NCI-H524 treated with DMSO at 0.1 percent for 48 hours (cell line): ENCODE results near the gene KRTAP12-4.
"Not testable (repeated sequence)": the region's sequence is repeated elsewhere in the genome, so short reads cannot be mapped to it uniquely, and the experiment has no call there.

Source experiments
- DNase-seq: peaks from one replicate; lab custom pipeline; 2025; lab: John Stamatoyannopoulos, UW

KRTAP12-4 gene

DNA sequence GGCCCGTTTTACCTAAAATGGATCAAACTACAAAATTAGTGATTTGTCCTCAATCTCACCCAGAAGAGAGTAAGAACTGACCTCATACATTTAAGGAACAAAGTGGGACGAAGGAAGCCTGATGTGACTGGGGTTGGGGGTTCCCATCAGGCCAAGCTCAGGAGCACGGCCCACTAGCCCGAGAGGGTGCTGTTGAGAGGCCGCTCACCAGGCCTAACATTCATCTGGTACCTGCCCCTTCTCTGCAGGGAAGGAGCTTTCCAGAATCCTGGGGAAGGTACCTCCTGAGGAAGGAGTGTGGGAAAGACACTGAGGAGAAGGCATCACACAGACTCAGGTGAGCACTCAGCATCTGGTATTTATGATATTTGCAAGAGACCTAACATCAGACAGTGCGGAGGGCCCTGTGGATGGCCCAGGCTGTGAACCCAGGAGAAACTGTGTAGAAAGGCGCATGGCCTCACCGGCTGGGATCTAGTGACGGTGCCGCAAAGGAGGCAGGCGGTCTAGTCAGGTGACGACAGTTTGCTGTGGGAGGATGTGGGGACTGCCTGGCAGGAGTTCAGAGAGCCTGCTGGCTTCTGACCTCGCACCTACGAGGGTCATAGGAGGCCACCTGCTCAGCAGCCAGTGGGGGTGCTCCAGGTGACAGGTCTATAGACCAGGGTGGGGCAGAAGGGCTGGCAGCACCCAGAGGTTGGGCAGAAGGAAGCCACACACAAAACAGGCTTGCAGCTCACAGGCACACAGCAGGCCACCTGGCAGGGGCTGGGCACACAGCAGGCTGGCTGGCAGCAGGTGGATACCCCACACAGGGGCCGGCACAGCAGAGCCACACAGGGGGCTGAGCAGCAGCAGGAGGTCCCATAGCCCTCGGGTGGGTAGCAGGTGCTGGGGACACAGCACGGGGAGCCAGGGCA, 543 bp downstream of the KRTAP12-4 start:
- DNase-seq = no peak

DNA sequence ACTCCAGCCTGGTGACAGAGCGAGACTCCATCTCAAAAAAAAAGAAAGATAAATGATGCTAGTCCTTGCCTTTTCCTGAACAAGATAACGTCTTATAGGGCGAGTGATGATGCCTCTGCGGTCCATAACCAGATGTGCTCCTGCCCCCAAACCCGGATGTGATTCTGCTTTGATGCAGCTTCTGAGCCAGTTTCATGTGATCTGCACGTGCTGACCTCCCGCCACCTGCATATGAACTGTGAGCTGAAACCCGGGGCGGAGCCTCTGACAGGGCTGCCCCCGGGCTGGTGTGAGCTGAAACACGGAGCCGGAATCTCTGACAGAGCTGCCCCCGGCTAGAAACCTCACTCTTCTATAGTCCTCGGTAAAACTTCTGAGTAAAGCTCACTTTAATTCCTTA, 1.3 kb downstream of the KRTAP12-4 start:
- no peak for DNase-seq

DNA sequence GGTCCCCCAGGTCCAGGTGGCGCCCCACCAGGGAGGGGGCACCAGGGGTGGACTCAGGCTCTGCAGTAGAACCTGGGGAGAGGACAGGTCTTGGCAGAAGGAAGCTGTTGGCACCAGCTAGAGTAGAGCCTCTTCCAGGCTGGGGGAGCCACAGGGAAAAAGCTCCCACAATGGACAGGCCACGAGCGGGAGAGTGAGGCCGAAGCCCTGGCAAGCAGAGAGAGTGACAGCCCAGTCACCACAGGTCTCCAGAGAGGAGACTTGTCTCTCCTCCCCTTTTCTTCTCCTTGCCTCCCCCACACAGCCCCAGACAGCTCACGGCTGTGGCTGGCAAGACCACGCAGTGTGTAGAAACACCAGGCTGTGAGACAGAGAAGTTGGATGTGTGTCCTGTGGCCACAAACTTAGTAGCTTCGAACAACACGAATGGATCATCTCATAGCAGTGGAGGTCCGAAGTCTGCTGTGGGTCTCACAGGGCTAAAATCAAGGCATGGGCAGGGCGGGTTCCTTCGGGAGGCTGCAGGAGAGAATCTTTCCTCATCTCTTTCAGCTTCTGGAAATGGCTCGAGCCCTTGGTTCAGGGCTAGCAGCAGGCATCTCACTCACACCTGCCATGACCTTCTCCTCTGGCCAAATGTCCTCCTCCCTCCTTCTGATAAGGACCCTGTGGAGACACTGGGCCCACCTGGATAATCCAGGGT, 3.3 kb downstream of the KRTAP12-4 start:
- no peak for DNase-seq

- DNase-seq = no peak
Measured at GRCh38 chr21:44650265-44650972, 4.0 kb downstream of the KRTAP12-4 start.

GRCh38 chr21:44649521-44650100, 4.8 kb downstream of the KRTAP12-4 start:
- DNase-seq = no peak

DNA sequence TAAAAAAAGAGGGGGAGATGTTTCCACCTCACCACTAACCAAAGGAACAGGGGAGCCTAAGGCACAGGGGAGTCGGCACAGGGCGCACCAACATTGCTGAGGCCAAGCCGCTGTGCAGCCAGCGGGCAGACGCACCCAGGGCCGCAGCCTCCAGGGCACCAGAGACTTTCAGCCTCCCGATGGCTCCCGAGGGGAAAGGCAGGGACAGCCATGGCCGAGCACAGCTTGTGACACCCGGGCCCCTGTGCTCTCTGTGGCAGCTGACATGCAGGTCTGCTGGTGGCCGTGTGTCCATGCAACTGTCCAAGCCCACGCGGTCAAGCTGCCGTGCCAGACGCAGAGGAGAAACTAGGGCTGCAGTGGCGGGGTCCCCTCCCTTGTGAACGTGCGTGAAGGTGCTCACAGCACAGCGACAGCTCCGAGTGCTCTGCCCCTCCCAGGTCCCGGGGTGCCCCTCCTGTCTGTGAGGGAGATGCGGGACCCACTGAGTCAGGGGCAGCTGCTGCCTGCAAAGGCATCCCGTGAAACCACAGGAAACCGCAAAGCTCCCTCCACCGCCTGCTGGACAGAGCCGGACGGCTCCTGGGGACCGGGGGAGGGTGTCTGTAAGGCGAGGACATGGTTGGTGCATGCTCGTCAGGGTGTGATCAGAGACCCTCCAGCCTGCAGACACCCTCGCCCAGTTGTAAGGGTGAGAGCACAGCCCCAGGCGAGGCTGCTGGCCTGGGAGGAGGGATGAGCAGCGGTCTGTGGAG, 5.7 kb downstream of the KRTAP12-4 start:
- no peak for DNase-seq

DNA sequence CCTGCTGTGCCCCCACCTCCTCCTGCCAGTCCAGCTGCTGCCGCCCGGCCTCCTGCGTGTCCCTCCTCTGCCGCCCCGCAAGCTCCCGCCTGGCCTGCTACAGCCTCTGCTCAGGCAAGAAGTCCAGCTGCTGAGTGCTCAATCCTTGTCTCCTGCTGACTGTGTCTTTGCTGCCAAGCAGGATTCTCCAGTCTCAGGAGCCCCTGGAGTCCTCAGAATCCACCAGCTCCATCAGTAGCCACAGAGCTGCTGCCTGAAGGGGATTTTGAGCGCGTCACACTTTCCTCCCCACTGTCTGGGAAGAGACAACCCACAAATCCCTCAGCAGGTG, 7.3 kb downstream of the KRTAP12-4 start:
- DNase-seq = peak; percentile 23

GRCh38 chr21:44646366-44647221, 7.9 kb downstream of the KRTAP12-4 start, which contains the start of gene KRTAP10-11:
Gene KRTAP10-11, plus strand, starts transcription at chr21:44646414. Its CDS starts 45 bp downstream, at chr21:44646459.
- DNase-seq = not testable (repeated sequence)

DNA sequence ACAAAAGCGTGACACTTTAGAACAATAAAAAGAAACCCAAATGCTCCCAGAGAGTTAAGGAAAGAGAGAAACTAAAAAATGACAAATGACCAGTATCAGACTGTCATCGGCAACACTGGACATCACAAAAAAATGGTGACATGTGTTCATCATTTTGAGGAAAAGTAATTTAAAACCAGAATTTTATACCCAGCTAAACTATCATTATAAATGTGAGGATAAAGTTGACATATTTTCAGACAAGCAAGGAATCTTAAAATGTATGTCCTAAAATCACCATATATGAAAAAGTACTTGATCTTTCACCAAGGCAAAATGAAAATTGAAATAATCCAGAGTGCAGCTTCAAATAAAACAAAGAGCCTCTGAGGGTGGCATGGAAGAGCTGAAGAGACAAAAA, 9.6 kb downstream of the KRTAP12-4 start:
- DNase-seq = no peak

GRCh38 chr21:44643741-44644310, 10.6 kb downstream of the KRTAP12-4 start:
- DNase-seq = no peak

GRCh38 chr21:44640761-44641160, 13.7 kb downstream of the KRTAP12-4 start:
- DNase-seq = no peak

- DNase-seq = no peak
Measured at GRCh38 chr21:44639331-44639655, 15.2 kb downstream of the KRTAP12-4 start.

GRCh38 chr21:44638506-44639330, 15.7 kb downstream of the KRTAP12-4 start:
- not testable (repeated sequence) for DNase-seq

GRCh38 chr21:44637851-44638348, 16.6 kb downstream of the KRTAP12-4 start:
- DNase-seq = not testable (repeated sequence)

- no peak for DNase-seq
Measured at GRCh38 chr21:44637018-44637850, 17.2 kb downstream of the KRTAP12-4 start, which contains the start of gene KRTAP10-10. Gene KRTAP10-10, plus strand, starts transcription at chr21:44637356. Its CDS starts 62 bp downstream, at chr21:44637418.

DNA sequence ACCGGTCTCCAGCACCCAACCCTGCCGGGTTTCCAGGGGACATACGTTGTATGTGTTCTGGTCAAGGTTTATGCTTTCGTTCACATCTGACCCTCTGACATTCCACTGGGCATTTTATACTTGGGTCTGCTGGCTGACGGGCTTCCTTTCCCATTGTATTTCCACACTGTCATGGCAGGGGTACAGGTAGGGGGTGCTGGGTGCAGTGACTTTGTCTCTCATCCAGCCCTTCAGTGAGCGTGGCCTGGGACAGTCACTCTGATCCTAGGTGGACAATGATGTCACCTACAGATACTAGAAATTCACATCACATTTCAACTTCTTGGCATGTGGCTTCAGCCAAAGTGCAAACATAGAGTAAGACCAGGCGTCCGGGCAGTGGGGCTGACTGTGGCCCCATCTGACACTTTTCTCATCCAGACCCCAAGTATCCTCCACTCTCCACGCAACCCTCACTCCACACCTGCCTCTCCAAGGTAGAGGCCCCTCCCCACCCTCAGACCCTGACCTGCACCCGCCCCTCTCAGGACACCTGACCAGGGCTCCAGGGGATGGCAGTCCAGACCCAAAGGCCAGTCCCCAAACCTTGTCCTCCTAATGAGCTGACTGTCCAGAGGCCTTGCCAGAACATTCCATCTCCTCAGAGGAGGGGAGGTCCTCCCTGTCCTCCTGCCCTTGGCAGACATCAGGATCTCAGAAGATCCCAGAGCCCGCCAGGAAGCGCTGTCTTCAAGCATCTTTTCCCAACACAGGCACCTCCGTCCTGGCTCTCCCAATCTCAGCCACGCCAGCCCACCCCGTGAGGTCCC, 18.0 kb downstream of the KRTAP12-4 start:
- no peak for DNase-seq

DNA sequence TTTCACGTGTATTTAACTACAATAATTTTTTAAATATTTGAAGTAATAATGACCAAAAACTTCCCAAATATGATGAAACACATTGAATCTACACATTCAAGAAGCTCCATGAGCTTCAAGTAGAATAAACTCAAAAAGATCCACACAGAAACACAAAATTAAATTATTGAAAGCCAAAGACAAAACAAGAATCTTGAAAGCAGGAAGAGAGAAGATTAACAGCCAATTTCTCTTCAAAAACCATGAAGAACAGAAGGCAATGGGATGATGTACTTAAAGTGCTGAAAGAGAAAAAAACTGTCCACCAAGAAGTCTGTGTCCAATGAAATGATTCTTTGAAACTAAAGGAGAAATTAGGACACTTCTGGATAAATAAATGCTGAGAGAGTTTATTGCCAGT, 22.4 kb downstream of the KRTAP12-4 start:
- DNase-seq = no peak
